GM12892 (cell line): ENCODE data around the gene CYTH4.
"Not testable (repeated sequence)": the region's sequence is repeated elsewhere in the genome, so short reads cannot be mapped to it uniquely, and the experiment has no call there.

Source experiments
- DNase-seq: peaks from one replicate; pipeline ENCODE4 v3.0.0; 2011; ENCODE audit not compliant: insufficient read length
- FAIRE-seq: peaks from 2 replicates; lab custom pipeline; 2011; peaks lifted over from hg19 to GRCh38; lab: Jason Lieb, UNC
- POLR2A ChIP-seq: IDR thresholded peaks from 2 replicates; pipeline ENCODE4 v1.6.1; 2011; ENCODE audit warnings: low read depth, low read length, control low read depth
- POLR2AphosphoS5 ChIP-seq: IDR thresholded peaks from 2 replicates; pipeline ENCODE4 v1.6.1; 2011; ENCODE audit warnings: low read depth, low read length, control low read depth
- TAF1 ChIP-seq: IDR thresholded peaks from 2 replicates; pipeline ENCODE4 v1.6.1; 2011; ENCODE audit warnings: low read depth, mild to moderate bottlenecking, control low read depth, low read length, borderline replicate concordance

CYTH4 gene

GRCh38 chr22:37317698-37318210, 35.4 kb downstream of the CYTH4 start:
- no peak for DNase-seq
- TF ChIP-seq POLR2A (no peak), POLR2AphosphoS5 (no peak), TAF1 (no peak)
- FAIRE-seq, result no peak

- DNase-seq (no peak), FAIRE-seq (no peak)
- TF ChIP-seq POLR2AphosphoS5 (no peak), POLR2A (no peak), TAF1 (no peak)
Observed at GRCh38 chr22:37318364-37319109, 36.2 kb downstream of the CYTH4 start.

- no peak for DNase-seq
- no peak for FAIRE-seq
- TF ChIP-seq TAF1 (no peak), POLR2AphosphoS5 (no peak), POLR2A (no peak)
Observed at GRCh38 chr22:37319469-37319868, 37.2 kb downstream of the CYTH4 start.

GRCh38 chr22:37320726-37321677, 38.7 kb downstream of the CYTH4 start:
- TF ChIP-seq POLR2A (no peak), POLR2AphosphoS5 (no peak), TAF1 (no peak)
- no peak for FAIRE-seq
- no peak for DNase-seq

GRCh38 chr22:37324340-37325038, 42.2 kb downstream of the CYTH4 start:
- DNase-seq (no peak), FAIRE-seq (no peak)
- TF ChIP-seq TAF1 (no peak), POLR2A (no peak)

GRCh38 chr22:37325039-37325395, 42.7 kb downstream of the CYTH4 start:
- DNase-seq (no peak), FAIRE-seq (no peak)
- no peak for TF ChIP-seq POLR2A
- no peak for TF ChIP-seq TAF1

GRCh38 chr22:37326726-37327125, 44.4 kb downstream of the CYTH4 start:
- DNase-seq (no peak), FAIRE-seq (no peak)
- TF ChIP-seq TAF1 (no peak), POLR2AphosphoS5 (no peak), POLR2A (no peak)

GRCh38 chr22:37328017-37328416, 45.7 kb downstream of the CYTH4 start:
- FAIRE-seq (no peak), DNase-seq (no peak)
- TF ChIP-seq POLR2A (no peak), TAF1 (no peak), POLR2AphosphoS5 (no peak)

GRCh38 chr22:37328538-37329237, 46.4 kb downstream of the CYTH4 start:
- FAIRE-seq, result not testable (repeated sequence)

GRCh38 chr22:37329238-37330140, 47.2 kb downstream of the CYTH4 start:
- no peak for TF ChIP-seq POLR2AphosphoS5
- DNase-seq (no peak), FAIRE-seq (no peak)

More at GRCh38 chr22:37328538-37329237, 46.4 kb downstream of the CYTH4 start:
- not testable (repeated sequence) for DNase-seq
